ENCODE results near the gene PRDM16. TPM values are rescaled to one million over a fixed set of nuclear protein-coding genes. Genes with fewer than 3 reads are reported as not detected.

The PRDM16 gene
- total and polyA plus RNA-seq, 8 donors, result 9.6 to 18.0 (median 14.7) TPM

- Histone ChIP-seq H3K4me1 (peaks cover 2 to 16% of the 10 kb centered on the region in 2 donors), H3K9me3 (no peaks in the 10 kb centered on the region), H3K4me3 (peak overlapping the region in 1 of 2 donors; percentile 67), H3K27me3 (peaks cover 30 to 99% of the 10 kb centered on the region in 2 donors), H3K36me3 (no peaks in the 10 kb centered on the region), H3K27ac (peak overlapping the region; percentile 45 to 83)
- intact Hi-C loops (cut with DNase I), result loop anchor here in 1 of 2 donors (10.0 kb wide), 1 partner anchor 210 kb away; no protein-coding TSS in a partner anchor
- ATAC-seq, result peak; percentile 49
- TF ChIP-seq, protein P1, sequence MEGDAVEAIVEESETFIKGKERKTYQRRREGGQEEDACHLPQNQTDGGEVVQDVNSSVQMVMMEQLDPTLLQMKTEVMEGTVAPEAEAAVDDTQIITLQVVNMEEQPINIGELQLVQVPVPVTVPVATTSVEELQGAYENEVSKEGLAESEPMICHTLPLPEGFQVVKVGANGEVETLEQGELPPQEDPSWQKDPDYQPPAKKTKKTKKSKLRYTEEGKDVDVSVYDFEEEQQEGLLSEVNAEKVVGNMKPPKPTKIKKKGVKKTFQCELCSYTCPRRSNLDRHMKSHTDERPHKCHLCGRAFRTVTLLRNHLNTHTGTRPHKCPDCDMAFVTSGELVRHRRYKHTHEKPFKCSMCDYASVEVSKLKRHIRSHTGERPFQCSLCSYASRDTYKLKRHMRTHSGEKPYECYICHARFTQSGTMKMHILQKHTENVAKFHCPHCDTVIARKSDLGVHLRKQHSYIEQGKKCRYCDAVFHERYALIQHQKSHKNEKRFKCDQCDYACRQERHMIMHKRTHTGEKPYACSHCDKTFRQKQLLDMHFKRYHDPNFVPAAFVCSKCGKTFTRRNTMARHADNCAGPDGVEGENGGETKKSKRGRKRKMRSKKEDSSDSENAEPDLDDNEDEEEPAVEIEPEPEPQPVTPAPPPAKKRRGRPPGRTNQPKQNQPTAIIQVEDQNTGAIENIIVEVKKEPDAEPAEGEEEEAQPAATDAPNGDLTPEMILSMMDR (IDR thresholded peaks at IDR 0.05), result no peak
- peak in 2 of 4 donors; percentile 67 to 71 for DNase-seq
Measured at GRCh38 chr1:3074297-3074741, 5.3 kb downstream of the PRDM16 start.

GRCh38 chr1:3074800-3075199 lies 5.8 kb downstream of the PRDM16 start:
- H3K27me3 ChIP-seq, result peaks cover 27 to 99% of the 10 kb centered on the region in 2 donors
- no peaks in the 10 kb centered on the region for H3K36me3 ChIP-seq
- H3K4me3 ChIP-seq, result no peak overlapping the region
- DNase-seq (peak in 3 of 4 donors; percentile 72 to 77 (median 74)), ATAC-seq (peak; percentile 55)
- H3K9me3 ChIP-seq, result no peaks in the 10 kb centered on the region
- peak overlapping the region; percentile 18 to 75 for H3K27ac ChIP-seq
- TF ChIP-seq, protein P1 (IDR thresholded peaks at IDR 0.05), result no peak
- intact Hi-C loops (cut with DNase I), result loop anchor here in 1 of 2 donors (10.0 kb wide), 1 partner anchor 210 kb away; no protein-coding TSS in a partner anchor
- peaks cover 2 to 12% of the 10 kb centered on the region in 2 donors for H3K4me1 ChIP-seq

DNA sequence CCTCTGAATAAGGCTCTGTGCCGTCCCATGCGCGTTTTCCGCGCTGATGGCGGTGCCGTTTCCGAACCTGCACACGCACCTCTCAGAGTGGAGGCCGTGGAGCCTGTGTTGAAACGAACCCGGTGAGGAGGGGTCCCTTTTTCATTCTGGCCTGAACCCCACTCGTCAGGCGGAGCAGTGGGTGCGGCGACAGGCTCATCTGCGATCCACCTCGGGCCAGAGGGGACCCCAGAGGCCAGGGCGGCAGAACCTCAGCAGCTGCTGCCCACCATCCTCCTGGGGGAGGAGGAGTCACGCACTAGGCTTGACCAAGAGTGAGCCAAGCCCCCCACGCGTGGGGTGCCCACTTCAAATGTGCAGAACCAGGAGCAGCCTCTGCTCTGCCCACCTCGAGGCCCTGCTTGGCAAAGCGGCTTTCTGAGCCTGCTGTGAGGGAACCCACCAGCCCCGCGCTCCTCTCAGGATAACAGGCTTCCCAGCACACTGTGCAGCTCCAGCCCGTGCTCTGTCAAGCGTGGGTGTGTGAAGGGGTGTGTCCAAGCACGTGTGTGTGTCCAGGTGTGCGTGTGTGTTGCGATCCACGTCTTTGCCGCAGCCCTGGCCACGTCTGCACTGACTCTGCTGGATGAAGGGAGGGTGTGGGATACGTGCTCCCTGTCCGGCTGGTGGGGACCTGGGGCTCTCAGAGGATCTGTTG lies 6.8 kb downstream of the PRDM16 start:
- intact Hi-C loops (cut with DNase I), result loop anchor here in 1 of 2 donors (10.0 kb wide), 1 partner anchor 209 kb away; no protein-coding TSS in a partner anchor
- Histone ChIP-seq H3K27ac (no peak overlapping the region), H3K36me3 (no peaks in the 10 kb centered on the region), H3K4me1 (peaks cover 2 to 6% of the 10 kb centered on the region in 2 donors), H3K27me3 (peaks cover 23 to 100% of the 10 kb centered on the region in 2 donors), H3K9me3 (no peaks in the 10 kb centered on the region), H3K4me3 (no peak overlapping the region)
- peak in 1 of 4 donors; percentile 72 for DNase-seq
- no peak for ATAC-seq
- TF ChIP-seq, protein P1 (IDR thresholded peaks at IDR 0.05), result no peak

- Histone ChIP-seq H3K27me3 (peaks cover 19 to 100% of the 10 kb centered on the region in 2 donors), H3K4me3 (no peak overlapping the region), H3K27ac (no peak overlapping the region), H3K36me3 (no peaks in the 10 kb centered on the region), H3K9me3 (no peaks in the 10 kb centered on the region), H3K4me1 (peaks cover under 1 to 2% of the 10 kb centered on the region in 2 donors)
- DNase-seq (peak in 1 of 4 donors; percentile 72), ATAC-seq (no peak)
- intact Hi-C loops (cut with DNase I), result loop anchor here in 1 of 2 donors (10.0 kb wide), 1 partner anchor 208 kb away; no protein-coding TSS in a partner anchor
- TF ChIP-seq, protein P1 (IDR thresholded peaks at IDR 0.05), result no peak
Measured at GRCh38 chr1:3076363-3076740, 7.3 kb downstream of the PRDM16 start.

DNA sequence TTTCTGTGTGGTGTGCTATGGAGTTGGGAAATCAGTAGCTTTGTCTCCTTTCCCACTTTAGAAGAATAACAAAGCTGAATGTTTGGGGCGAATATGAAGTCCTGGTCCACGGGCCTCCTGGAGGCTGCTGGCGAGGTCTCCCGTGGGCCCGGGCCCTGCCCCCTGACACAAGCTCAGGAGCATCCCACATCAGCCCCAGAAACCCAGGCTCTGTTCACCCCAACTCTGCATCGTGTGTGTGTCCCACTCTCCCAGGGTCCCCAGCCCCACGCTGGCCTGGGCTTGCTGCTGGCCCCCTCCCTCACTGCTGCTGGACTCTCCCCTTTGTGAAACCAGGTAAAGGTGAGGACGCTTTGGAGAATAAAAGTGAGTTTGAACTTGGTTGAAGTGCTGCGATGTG lies 8.1 kb downstream of the PRDM16 start:
- peaks cover 17 to 100% of the 10 kb centered on the region in 2 donors for H3K27me3 ChIP-seq
- DNase-seq (peak in 1 of 4 donors; percentile 64), ATAC-seq (no peak)
- TF ChIP-seq, protein P1 (IDR thresholded peaks at IDR 0.05), result no peak
- intact Hi-C loops (cut with DNase I), result loop anchor here in 1 of 2 donors (10.0 kb wide), 1 partner anchor 208 kb away; no protein-coding TSS in a partner anchor
- H3K36me3 ChIP-seq, result no peaks in the 10 kb centered on the region
- no peaks in the 10 kb centered on the region for H3K9me3 ChIP-seq
- peaks cover 0 to 2% of the 10 kb centered on the region in 2 donors for H3K4me1 ChIP-seq
- H3K4me3 ChIP-seq, result no peak overlapping the region
- no peak overlapping the region for H3K27ac ChIP-seq

Measured in left lung (tissue), 10 donors.